Hepatocyte (in vitro differentiated cells): ENCODE measurements around the gene CHID1. TPM values are rescaled to one million over a fixed set of nuclear protein-coding genes. Genes with fewer than 3 reads are reported as not detected.

Experiments
- DNase-seq: peaks from one replicate; pipeline ENCODE4 v3.0.0-alpha.2; 2016; ENCODE audit warnings: low spot score
- H2AFZ ChIP-seq: fragments of 200-600 bp; sonication (generic); 2 replicates; pipeline ENCODE4 v1.6.0; 2016; ENCODE audit warnings: antibody characterized with exemption, mild to moderate bottlenecking
- H3K27ac ChIP-seq: fragments of 200-600 bp; sonication (generic); 2 replicates; pipeline ENCODE4 v1.5.1; 2016; ENCODE audit warnings: mild to moderate bottlenecking
- H3K27me3 ChIP-seq: fragments of 200-600 bp; sonication (generic); 2 replicates; pipeline ENCODE4 v1.6.1; 2016
- H3K36me3 ChIP-seq: fragments of 200-600 bp; sonication (generic); replicated peaks from 2 replicates; pipeline ENCODE4 v1.5.1; 2016; ENCODE audit warnings: low read depth; ENCODE audit not compliant: insufficient read depth
- H3K4me1 ChIP-seq: fragments of 200-600 bp; sonication (generic); 2 replicates; pipeline ENCODE4 v1.5.1; 2016; ENCODE audit warnings: mild to moderate bottlenecking, moderate library complexity; ENCODE audit not compliant: insufficient read depth
- H3K4me2 ChIP-seq: fragments of 200-600 bp; sonication (generic); 2 replicates; pipeline ENCODE4 v1.6.0; 2016
- H3K4me3 ChIP-seq: fragments of 200-600 bp; sonication (generic); 2 replicates; pipeline ENCODE4 v1.5.1; 2016; ENCODE audit warnings: mild to moderate bottlenecking
- H3K79me2 ChIP-seq: fragments of 200-600 bp; sonication (generic); 2 replicates; pipeline ENCODE4 v1.6.0; 2017; ENCODE audit warnings: mild to moderate bottlenecking
- H3K9me2 ChIP-seq: fragments of 200-600 bp; sonication (generic); replicated peaks from 2 replicates; pipeline ENCODE4 v1.6.0; 2017; ENCODE audit warnings: mild to moderate bottlenecking; ENCODE audit not compliant: insufficient read depth
- H3K9me3 ChIP-seq: fragments of 200-600 bp; sonication (generic); 2 replicates; pipeline ENCODE4 v1.5.1; 2016; ENCODE audit warnings: low read depth, mild to moderate bottlenecking
- H4K20me1 ChIP-seq: fragments of 200-600 bp; sonication (generic); 2 replicates; pipeline ENCODE4 v1.6.0; 2016; ENCODE audit warnings: mild to moderate bottlenecking; ENCODE audit not compliant: insufficient read depth, poor library complexity, severe bottlenecking
- EZH2 ChIP-seq: fragments of 200-600 bp; sonication (generic); IDR thresholded peaks from 2 replicates; pipeline ENCODE4 v1.6.1; 2016; ENCODE audit warnings: antibody characterized with exemption, mild to moderate bottlenecking, borderline replicate concordance
- EZH2phosphoT487 ChIP-seq: fragments of 200-600 bp; sonication (generic); IDR thresholded peaks from one replicate; pipeline ENCODE4 v1.6.1; 2018; ENCODE audit warnings: antibody characterized with exemption, mild to moderate bottlenecking, low read depth, moderate library complexity; ENCODE audit not compliant: unreplicated experiment, severe bottlenecking
- WGBS: methylation state at CpG from one replicate; pipeline ENCODE4 v1.1.6; 2016; ENCODE audit warnings: low lambda C conversion rate; ENCODE audit errors: missing lambda C conversion rate; 5-methylcytosine and 5-hydroxymethylcytosine counted together
- polyA plus RNA-seq: library from polyadenylated mRNA; unstranded; fragments of >200 nt; fragmentation: Nextera tagmentation; extraction: Ambion mirVana; gene quantifications from 2 replicates; pipeline ENCODE4 v1.2.1, GENCODE V29; 2016
- total RNA-seq: library from RNA; depleted of rRNA; stranded (reverse); fragments of >200 nt; gene quantifications from 2 replicates; pipeline ENCODE4 v1.2.3, GENCODE V29; 2014
- TF ChIP-seq, protein P1 (sequence below): fragments of 200-600 bp; sonication (generic); IDR thresholded peaks from 2 replicates; pipeline ENCODE4 v1.5.1; 2016; ENCODE audit warnings: antibody characterized with exemption, mild to moderate bottlenecking; ENCODE audit not compliant: poor library complexity

CHID1 gene
- total and polyA plus RNA-seq, 2 experiments from 2014 or later, result 92.4 to 155 TPM

DNA sequence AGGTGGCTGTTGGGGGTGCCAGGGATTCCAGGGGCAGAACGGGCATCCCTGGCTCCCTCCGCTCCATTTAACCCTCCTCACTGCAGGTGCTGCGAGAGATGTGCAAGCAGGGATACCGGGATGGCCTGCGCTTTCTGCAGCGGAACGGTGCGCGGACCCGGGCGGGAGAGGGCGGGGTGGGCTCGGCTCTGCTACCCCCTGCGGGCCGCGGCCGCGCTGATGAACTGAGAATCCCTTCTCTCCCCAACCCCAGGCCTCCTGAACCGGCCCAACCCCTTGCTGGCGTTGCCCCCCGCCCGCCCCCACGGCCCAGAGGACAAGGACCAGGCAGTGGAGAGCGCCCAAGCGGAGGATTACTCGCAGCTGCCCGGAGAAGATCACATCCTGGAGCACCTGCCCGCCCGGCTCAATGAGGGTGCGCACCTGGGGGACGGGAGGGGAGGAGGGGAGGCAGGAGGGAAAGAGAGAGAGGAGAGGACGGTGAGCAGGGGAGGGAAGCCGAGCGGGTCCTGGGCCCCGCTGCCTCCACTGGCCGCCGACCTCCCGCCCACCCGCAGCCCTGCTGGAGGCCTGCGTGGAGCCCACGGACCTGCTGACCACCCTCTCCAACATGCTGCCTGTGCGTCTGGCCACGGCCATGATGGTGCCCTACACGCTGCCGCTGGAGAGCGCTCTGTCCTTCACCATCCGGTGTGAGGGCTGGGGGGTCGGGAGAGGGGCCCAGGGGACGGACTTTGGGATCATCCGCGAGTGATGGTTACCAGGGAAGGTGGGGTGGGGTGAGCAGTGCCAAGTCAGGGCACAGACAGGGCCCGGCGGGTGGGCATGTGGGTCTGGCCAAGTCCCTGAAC is 86.9 kb downstream of the CHID1 start:
- no peak overlapping the region for H3K27ac ChIP-seq

DNA sequence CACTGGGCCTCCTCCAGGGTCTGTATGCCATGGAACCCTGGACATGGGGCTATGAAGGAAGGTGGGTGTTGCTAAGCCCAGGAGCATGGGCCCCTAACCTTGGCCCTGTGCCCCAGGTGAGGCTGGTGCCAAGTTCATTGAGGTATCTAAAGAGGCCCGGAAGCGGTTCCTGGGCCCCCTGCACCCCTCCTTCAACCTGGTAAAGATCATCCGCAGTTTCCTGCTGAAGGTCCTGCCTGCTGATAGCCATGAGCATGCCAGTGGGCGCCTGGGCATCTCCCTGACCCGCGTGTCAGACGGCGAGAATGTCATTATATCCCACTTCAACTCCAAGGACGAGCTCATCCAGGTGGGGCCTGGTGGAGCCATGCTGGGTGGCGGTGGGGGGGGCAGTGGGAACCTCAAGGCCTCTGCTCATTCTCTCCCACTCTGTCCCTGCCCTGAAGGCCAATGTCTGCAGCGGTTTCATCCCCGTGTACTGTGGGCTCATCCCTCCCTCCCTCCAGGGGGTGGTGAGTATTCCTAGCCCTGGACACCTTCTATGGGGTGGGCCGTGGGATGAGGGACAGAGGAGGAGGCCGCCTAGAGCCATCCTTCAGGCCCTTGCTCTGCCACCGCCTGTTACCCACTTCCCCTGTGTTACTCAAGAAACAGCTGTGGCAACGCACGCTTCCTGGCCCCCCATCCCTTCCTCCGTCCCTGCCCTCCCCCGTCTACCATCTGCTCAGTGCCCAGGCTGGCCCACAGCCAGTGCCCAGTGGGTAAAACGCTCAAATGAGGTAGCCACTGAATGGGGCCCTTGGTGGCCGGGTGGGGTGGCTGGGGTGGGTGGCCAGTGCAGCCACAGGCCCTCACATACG is 88.9 kb downstream of the CHID1 start:
- Histone ChIP-seq H3K79me2 (peaks cover 19% of the 10 kb centered on the region), H3K4me3 (no peak overlapping the region), H3K4me1 (peaks cover 24% of the 10 kb centered on the region), H3K36me3 (no peaks in the 10 kb centered on the region), H3K4me2 (peak overlapping the region; percentile 91), H3K9me2 (no peaks in the 10 kb centered on the region), H3K27me3 (peaks cover 9% of the 10 kb centered on the region), H3K27ac (no peak overlapping the region), H3K9me3 (no peaks in the 10 kb centered on the region), H4K20me1 (peaks cover 16% of the 10 kb centered on the region), H2AFZ (no peak overlapping the region)
- TF ChIP-seq EZH2 (no peak), EZH2phosphoT487 (no peak)
- TF ChIP-seq, protein P1, sequence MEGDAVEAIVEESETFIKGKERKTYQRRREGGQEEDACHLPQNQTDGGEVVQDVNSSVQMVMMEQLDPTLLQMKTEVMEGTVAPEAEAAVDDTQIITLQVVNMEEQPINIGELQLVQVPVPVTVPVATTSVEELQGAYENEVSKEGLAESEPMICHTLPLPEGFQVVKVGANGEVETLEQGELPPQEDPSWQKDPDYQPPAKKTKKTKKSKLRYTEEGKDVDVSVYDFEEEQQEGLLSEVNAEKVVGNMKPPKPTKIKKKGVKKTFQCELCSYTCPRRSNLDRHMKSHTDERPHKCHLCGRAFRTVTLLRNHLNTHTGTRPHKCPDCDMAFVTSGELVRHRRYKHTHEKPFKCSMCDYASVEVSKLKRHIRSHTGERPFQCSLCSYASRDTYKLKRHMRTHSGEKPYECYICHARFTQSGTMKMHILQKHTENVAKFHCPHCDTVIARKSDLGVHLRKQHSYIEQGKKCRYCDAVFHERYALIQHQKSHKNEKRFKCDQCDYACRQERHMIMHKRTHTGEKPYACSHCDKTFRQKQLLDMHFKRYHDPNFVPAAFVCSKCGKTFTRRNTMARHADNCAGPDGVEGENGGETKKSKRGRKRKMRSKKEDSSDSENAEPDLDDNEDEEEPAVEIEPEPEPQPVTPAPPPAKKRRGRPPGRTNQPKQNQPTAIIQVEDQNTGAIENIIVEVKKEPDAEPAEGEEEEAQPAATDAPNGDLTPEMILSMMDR, result no peak
- DNase-seq, result no peak
- 96% methylated on average over 19 of the region's 22 CpGs for WGBS

More for the DNA sequence above, 86.9 kb downstream of the CHID1 start:
- Histone ChIP-seq H3K4me3 (no peak overlapping the region), H2AFZ (no peak overlapping the region), H3K27me3 (peaks cover 16% of the 10 kb centered on the region), H3K36me3 (no peaks in the 10 kb centered on the region), H4K20me1 (peaks cover 16% of the 10 kb centered on the region), H3K4me2 (no peak overlapping the region), H3K9me3 (no peaks in the 10 kb centered on the region), H3K9me2 (no peaks in the 10 kb centered on the region), H3K79me2 (peaks cover 19% of the 10 kb centered on the region), H3K4me1 (peaks cover 31% of the 10 kb centered on the region)
- no peak for TF ChIP-seq EZH2
- 94% methylated on average over 18 of the region's 53 CpGs for WGBS
- no peak for DNase-seq

DNA sequence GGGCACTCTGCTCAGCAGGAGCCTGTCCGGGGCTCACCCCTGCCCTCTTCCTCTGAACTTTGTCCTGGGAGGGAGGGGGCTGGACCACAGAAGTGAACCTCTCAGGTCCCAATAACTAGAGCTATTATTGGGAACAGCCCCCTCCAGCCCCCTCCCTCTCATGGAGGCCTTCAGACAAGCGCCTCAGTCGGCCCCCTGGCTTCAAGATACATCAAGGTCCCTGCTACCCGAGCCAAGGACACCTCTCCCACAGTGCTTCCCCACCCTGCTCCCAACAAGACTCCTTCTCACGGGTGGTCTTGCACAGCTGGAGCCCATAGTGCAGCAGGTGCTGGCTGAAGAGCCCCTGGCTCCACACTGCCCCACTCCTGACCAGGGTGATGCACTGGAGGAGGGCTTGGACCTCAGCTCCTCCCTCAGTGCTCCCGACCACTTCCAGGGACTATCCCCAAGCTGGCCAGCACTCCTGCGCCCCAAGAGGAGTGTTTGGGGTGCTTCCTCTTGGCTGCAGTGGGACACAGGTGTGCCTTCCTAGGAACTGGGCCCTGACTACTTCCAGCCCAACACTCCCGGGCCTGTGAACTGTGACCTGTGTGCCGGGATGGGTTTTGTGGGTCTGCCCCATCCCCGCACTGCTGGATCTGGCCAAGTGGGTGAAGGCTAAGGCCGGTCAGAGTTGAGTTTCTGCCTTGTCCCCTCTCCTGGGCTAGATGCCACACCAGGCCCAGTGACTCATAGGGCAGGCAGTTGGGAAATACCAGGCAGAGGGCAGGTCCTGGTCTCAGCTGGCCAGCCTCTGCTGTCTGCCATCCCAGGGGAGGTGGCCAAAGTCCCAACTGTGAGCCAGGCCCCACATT is 89.7 kb downstream of the CHID1 start:
- no peak for TF ChIP-seq EZH2phosphoT487
- TF ChIP-seq, protein P1, result no peak
- no peak for TF ChIP-seq EZH2
- Histone ChIP-seq H3K79me2 (peaks cover 19% of the 10 kb centered on the region), H3K4me3 (peak overlapping the region; percentile 89), H3K9me2 (no peaks in the 10 kb centered on the region), H3K4me1 (peaks cover 16% of the 10 kb centered on the region), H3K4me2 (peak overlapping the region; percentile 91), H2AFZ (no peak overlapping the region), H3K27ac (no peak overlapping the region), H3K9me3 (no peaks in the 10 kb centered on the region), H3K27me3 (peaks cover under 1% of the 10 kb centered on the region), H3K36me3 (no peaks in the 10 kb centered on the region), H4K20me1 (peaks cover 16% of the 10 kb centered on the region)
- DNase-seq, result peak; percentile 62
- 81% methylated on average over 11 of the region's 11 CpGs for WGBS
